Gastroesophageal sphincter (tissue), 4 donors: ENCODE results near the gene RBBP7. TPM values are rescaled to one million over a fixed set of nuclear protein-coding genes. Genes with fewer than 3 reads are reported as not detected.
A peak's percentile ranks its signal among the peaks of the same experiment; 100 is the strongest.

ENCODE experiments used
- ATAC-seq: fragments of 150-250 bp; one replicate; pipeline ENCODE4 v1.9.1; 2016; ENCODE audit warnings: mild to moderate bottlenecking, moderate library complexity
- H3K27ac ChIP-seq, 4 donors: fragments of 200-600 bp; sonication (generic) in 3 of 4; 1 replicate in 3 of 4; 2 replicates in 1 of 4; pipeline ENCODE4 v1.5.1; 2016 to 2019
- H3K27me3 ChIP-seq: fragments of 200-600 bp; sonication (generic); one replicate; pipeline ENCODE4 v1.5.1; 2019
- H3K36me3 ChIP-seq, 2 donors: fragments of 200-600 bp; sonication (generic); one replicate each; pipeline ENCODE4 v1.5.1; 2019; ENCODE audit warnings: control low read depth in 1 of 2
- H3K4me1 ChIP-seq, 3 donors: fragments of 200-600 bp; sonication (generic); 1 replicate in 2 of 3; 2 replicates in 1 of 3; pipeline ENCODE4 v1.5.1; 2016 to 2019; ENCODE audit warnings: control low read depth in 2 of 3
- H3K4me3 ChIP-seq, 2 donors: fragments of 200-600 bp; sonication (generic); one replicate each; pipeline ENCODE4 v1.5.1; 2019; ENCODE audit warnings: mild to moderate bottlenecking in 1 of 2, moderate library complexity in 1 of 2
- H3K9me3 ChIP-seq, 3 donors: fragments of 200-600 bp; sonication (generic); one replicate each; pipeline ENCODE4 v1.5.1; 2017 to 2019; ENCODE audit warnings: control low read depth in 2 of 3
- EP300 ChIP-seq: sonication (generic); formaldehyde crosslinking; IDR thresholded peaks from one replicate; pipeline ENCODE4 v1.6.1; 2017; ENCODE audit warnings: antibody characterized with exemption, mild to moderate bottlenecking
- POLR2A ChIP-seq, 2 donors: fragments of 450-650 bp; IDR thresholded peaks; one replicate each; pipeline ENCODE4 v1.6.1; 2017; ENCODE audit warnings: antibody characterized with exemption in 2 of 2, mild to moderate bottlenecking in 2 of 2, moderate library complexity in 1 of 2
- POLR2AphosphoS5 ChIP-seq: sonication (generic); formaldehyde crosslinking; IDR thresholded peaks from one replicate; pipeline ENCODE4 v1.6.1; 2017; ENCODE audit warnings: antibody characterized with exemption
- WGBS, 2 donors: methylation state at CpG; one replicate each; pipeline ENCODE4 v1.1.5; 2018; ENCODE audit warnings: low coverage in 1 of 2; 5-methylcytosine and 5-hydroxymethylcytosine counted together
- total RNA-seq, 4 donors: library from RNA; depleted of rRNA; stranded (reverse); fragments of >200 nt; gene quantifications; one replicate each; pipeline ENCODE4 v1.1.0, GENCODE V29; 2016
- TF ChIP-seq, protein P1 (sequence below), 4 experiments: fragments of 200-600 bp in 2 of 4; fragments of 450-650 bp in 2 of 4; sonication (generic) in 1 of 4; IDR thresholded peaks; one replicate each; pipeline ENCODE4 v1.5.1; 2017 to 2019; ENCODE audit warnings: antibody characterized with exemption in 4 of 4, mild to moderate bottlenecking in 2 of 4, moderate library complexity in 2 of 4

RBBP7 gene
- total RNA-seq, 4 donors from 2014 or later = 112 to 233 (median 119) TPM

GRCh38 chrX:16842684-16843083, 27.5 kb downstream of the RBBP7 start:
- H3K27me3 ChIP-seq = no peaks in the 10 kb centered on the region
- H3K4me3 ChIP-seq = no peak overlapping the region
- no peak for ATAC-seq
- H3K4me1 ChIP-seq = peaks cover 0 to 38% (median 4%) of the 10 kb centered on the region in 3 donors
- H3K9me3 ChIP-seq = no peaks in the 10 kb centered on the region
- peak overlapping the region in 3 of 4 donors; percentile 21 to 33 (median 27) for H3K27ac ChIP-seq
- H3K36me3 ChIP-seq = peaks cover 0 to 45% of the 10 kb centered on the region in 2 donors
- 51 to 93% methylated on average over 3 of the region's 3 CpGs for WGBS, 2 donors
- TF ChIP-seq, protein P1, sequence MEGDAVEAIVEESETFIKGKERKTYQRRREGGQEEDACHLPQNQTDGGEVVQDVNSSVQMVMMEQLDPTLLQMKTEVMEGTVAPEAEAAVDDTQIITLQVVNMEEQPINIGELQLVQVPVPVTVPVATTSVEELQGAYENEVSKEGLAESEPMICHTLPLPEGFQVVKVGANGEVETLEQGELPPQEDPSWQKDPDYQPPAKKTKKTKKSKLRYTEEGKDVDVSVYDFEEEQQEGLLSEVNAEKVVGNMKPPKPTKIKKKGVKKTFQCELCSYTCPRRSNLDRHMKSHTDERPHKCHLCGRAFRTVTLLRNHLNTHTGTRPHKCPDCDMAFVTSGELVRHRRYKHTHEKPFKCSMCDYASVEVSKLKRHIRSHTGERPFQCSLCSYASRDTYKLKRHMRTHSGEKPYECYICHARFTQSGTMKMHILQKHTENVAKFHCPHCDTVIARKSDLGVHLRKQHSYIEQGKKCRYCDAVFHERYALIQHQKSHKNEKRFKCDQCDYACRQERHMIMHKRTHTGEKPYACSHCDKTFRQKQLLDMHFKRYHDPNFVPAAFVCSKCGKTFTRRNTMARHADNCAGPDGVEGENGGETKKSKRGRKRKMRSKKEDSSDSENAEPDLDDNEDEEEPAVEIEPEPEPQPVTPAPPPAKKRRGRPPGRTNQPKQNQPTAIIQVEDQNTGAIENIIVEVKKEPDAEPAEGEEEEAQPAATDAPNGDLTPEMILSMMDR (IDR thresholded peaks at IDR 0.05) = no peak
- TF ChIP-seq EP300 (no peak), POLR2AphosphoS5 (no peak), POLR2A (IDR thresholded peaks at IDR 0.05) (no peak)

DNA sequence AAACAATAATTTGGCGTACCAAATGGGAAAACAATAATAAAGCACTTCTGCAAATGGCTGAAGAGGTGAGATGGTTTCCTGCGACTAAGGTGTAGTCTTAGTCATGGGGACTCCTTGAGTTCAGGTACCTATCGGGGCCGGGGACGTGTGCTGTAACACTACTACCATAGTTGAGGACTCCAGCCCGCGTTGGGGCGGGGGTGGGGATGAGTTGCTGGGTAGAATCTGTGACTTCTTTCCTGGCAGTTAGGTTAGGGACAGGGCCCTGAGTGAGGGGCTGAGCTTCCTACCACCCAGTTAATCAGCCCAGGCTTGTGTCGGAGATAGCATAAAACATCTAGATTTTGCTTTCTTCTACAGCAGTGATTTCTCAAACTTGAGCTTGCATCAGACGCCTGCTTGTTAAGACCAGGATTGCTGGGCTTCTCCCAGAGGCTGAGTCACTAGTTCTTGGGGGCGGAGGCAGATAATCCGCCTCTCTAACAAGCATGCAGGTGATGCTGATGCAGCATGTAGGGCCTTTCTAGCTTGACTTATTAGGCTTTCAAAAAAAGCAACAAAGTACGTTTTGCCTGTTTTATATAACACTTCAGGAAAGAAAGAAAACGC, 30.2 kb downstream of the RBBP7 start:
- 67 to 94% methylated on average over 1 to 5 of the region's 14 CpGs for WGBS, 2 donors
- Histone ChIP-seq H3K4me1 (peaks cover 0 to 38% (median 4%) of the 10 kb centered on the region in 3 donors), H3K27ac (peak overlapping the region in 3 of 4 donors; percentile 21 to 72 (median 70)), H3K9me3 (no peaks in the 10 kb centered on the region), H3K4me3 (no peak overlapping the region), H3K36me3 (peaks cover 0 to 34% of the 10 kb centered on the region in 2 donors), H3K27me3 (no peaks in the 10 kb centered on the region)
- ATAC-seq = peak; percentile 47
- peak; percentile 36 for TF ChIP-seq POLR2AphosphoS5
- no peak for TF ChIP-seq POLR2A (IDR thresholded peaks at IDR 0.05)

- WGBS, 2 donors = no CpG with 5 or more reads among the region's 5 CpGs
- Histone ChIP-seq H3K27ac (peak overlapping the region in 3 of 4 donors; percentile 70 to 80 (median 72)), H3K4me3 (no peak overlapping the region), H3K36me3 (peaks cover 0 to 31% of the 10 kb centered on the region in 2 donors), H3K27me3 (no peaks in the 10 kb centered on the region), H3K4me1 (peaks cover 0 to 38% (median 4%) of the 10 kb centered on the region in 3 donors), H3K9me3 (no peaks in the 10 kb centered on the region)
- no peak for TF ChIP-seq POLR2A (IDR thresholded peaks at IDR 0.05)
- no peak for ATAC-seq
Measured at GRCh38 chrX:16839219-16839851, 30.8 kb downstream of the RBBP7 start.

DNA sequence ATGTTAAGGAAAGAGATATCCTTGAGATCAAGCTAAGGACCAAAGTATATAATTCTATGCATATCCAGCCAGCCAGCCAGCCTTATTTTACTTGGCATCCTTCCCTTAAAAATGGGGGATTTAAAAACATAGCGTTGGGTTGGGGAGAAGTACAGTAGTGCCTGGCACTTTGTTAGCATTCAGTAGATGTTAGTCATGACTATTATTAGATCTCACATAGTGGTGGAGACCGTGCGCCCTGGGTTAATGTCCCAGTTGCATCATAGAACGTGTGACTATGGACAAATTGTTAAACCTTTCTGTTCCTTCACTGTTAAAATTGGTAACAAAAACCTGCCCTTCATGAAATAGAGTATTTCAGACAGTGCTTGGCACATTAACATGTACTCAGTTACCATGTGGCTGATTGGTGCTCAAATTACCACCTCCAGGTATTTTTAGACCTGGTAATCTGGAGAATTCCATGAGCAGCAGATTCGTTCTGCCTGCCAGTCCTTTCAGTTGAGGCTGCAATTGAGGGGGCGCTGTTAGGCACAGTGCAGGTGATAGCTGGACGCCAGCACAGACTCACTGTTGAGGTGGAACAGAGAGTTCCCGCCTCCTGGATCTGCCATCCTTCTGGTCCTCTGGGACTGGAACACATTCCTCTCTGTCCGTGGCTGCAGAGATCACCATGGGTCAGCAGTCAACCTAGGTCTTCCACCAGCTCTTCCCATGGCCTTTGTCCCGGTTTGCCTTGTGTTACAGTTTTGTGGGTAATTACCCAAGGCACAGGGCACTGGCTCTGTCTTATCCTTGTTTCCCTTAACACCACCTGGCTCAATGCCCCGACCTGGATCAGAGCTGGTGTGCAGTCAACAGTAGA, 31.7 kb downstream of the RBBP7 start:
- peaks cover 0 to 38% (median 4%) of the 10 kb centered on the region in 3 donors for H3K4me1 ChIP-seq
- WGBS, 2 donors = 41% methylated on average over 5 of the region's 11 CpGs; no CpG with 5 or more reads in 1 of the 2 donors
- no peaks in the 10 kb centered on the region for H3K27me3 ChIP-seq
- ATAC-seq = peak; percentile 82
- H3K9me3 ChIP-seq = no peaks in the 10 kb centered on the region
- H3K27ac ChIP-seq = peak overlapping the region; percentile 29 to 80 (median 71)
- H3K4me3 ChIP-seq = no peak overlapping the region
- TF ChIP-seq POLR2AphosphoS5 = peak; percentile 57
- TF ChIP-seq POLR2A (IDR thresholded peaks at IDR 0.05) = no peak
- TF ChIP-seq EP300 = no peak
- H3K36me3 ChIP-seq = peaks cover 0 to 36% of the 10 kb centered on the region in 2 donors

GRCh38 chrX:16836371-16836770, 33.8 kb downstream of the RBBP7 start:
- Histone ChIP-seq H3K4me1 (peaks cover 0 to 28% (median 4%) of the 10 kb centered on the region in 3 donors), H3K27ac (peak overlapping the region in 1 of 4 donors; percentile 17), H3K9me3 (no peaks in the 10 kb centered on the region), H3K36me3 (peaks cover 0 to 50% of the 10 kb centered on the region in 2 donors), H3K27me3 (no peaks in the 10 kb centered on the region), H3K4me3 (no peak overlapping the region)
- no peak for TF ChIP-seq POLR2AphosphoS5
- TF ChIP-seq, protein P1 (IDR thresholded peaks at IDR 0.05) = peak in 3 of 4 experiments; percentile 19 to 37 (median 32)
- 60 to 80% methylated on average over 1 to 6 of the region's 9 CpGs for WGBS, 2 donors
- peak; percentile 27 for ATAC-seq

- H3K4me1 ChIP-seq = peaks cover 0 to 20% (median 4%) of the 10 kb centered on the region in 3 donors
- no peaks in the 10 kb centered on the region for H3K9me3 ChIP-seq
- 42 to 55% methylated on average over 1 to 6 of the region's 6 CpGs for WGBS, 2 donors
- peaks cover 0 to 44% of the 10 kb centered on the region in 2 donors for H3K36me3 ChIP-seq
- peak overlapping the region in 2 of 4 donors; percentile 11 to 48 for H3K27ac ChIP-seq
- no peak for ATAC-seq
- no peaks in the 10 kb centered on the region for H3K27me3 ChIP-seq
- no peak for TF ChIP-seq EP300
- no peak for TF ChIP-seq POLR2A (IDR thresholded peaks at IDR 0.05)
- TF ChIP-seq, protein P1 (IDR thresholded peaks at IDR 0.05) = no peak
- TF ChIP-seq POLR2AphosphoS5 = no peak
- no peak overlapping the region for H3K4me3 ChIP-seq
Measured at GRCh38 chrX:16834806-16835205, 35.4 kb downstream of the RBBP7 start.
